GM12878 (cell line): Measurements from ENCODE around the gene UAP1. TPM values are rescaled to one million over a fixed set of nuclear protein-coding genes. Genes with fewer than 3 reads are reported as not detected.

Experiments used
- ATAC-seq: fragments of 200-7000 bp; cut with Tn5 transposase; 3 replicates; pipeline ENCODE4 v1.9.1; 2020; ENCODE audit warnings: mild to moderate bottlenecking, moderate library complexity
- BruUV-seq: library from RNA; stranded (reverse); fragments of 400-500 nt; replicated peaks from 2 replicates; lab custom pipeline; 2021; lab: Mats Ljungman, UMichigan
- CTCF ChIA-PET: fragments of 300-600 bp; sonication (Branson Sonifier 250); formaldehyde crosslinking; extraction: SDS; loops from one replicate; lab custom pipeline; 2021; ENCODE audit warnings: inconsistent platforms; lab: Yijun Ruan, JAX
- POLR2A ChIA-PET: fragments of 350-600 bp; formaldehyde crosslinking; extraction: SDS; loops from one replicate; lab custom pipeline; 2021; ENCODE audit warnings: inconsistent platforms; lab: Charles Lee
- RAD21 ChIA-PET: fragments of 300-600 bp; sonication (Branson Sonifier 250); formaldehyde crosslinking; loops from one replicate; lab custom pipeline; 2023; ENCODE audit warnings: antibody characterized with exemption; ENCODE audit not compliant: unreplicated experiment; lab: Charles Lee
- SMC1A ChIA-PET: fragments of 300-600 bp; sonication (Branson Sonifier 250); formaldehyde crosslinking; loops from one replicate; lab custom pipeline; 2023; ENCODE audit not compliant: unreplicated experiment, uncharacterized antibody; lab: Charles Lee
- DNase-seq: peaks from one replicate; pipeline ENCODE4 v3.0.0-alpha.2; 2011; ENCODE audit warnings: low read depth, low spot score
- FAIRE-seq: peaks from 3 replicates; lab custom pipeline; 2011; peaks lifted over from hg19 to GRCh38; lab: Jason Lieb, UNC
- H2AFZ ChIP-seq: 2 replicates; pipeline ENCODE4 v1.6.0; 2011; ENCODE audit warnings: low read depth, low read length, control low read depth; ENCODE audit not compliant: control insufficient read depth
- H3K27ac ChIP-seq: 2 replicates; pipeline ENCODE4 v1.5.1; 2011; ENCODE audit warnings: control low read depth; ENCODE audit not compliant: control insufficient read depth, insufficient read depth
- H3K27me3 ChIP-seq, 2 experiments: replicated peaks in 1 of 2; 2 replicates each; pipeline versions ENCODE4 v1.6.0 to v1.6.1; 2011; ENCODE audit warnings: low read length in 1 of 2; ENCODE audit not compliant: control insufficient read depth in 2 of 2, insufficient read depth in 2 of 2
- H3K36me3 ChIP-seq, 2 experiments: 2 replicates each; pipeline ENCODE4 v1.5.1; 2011; ENCODE audit warnings: low read length in 1 of 2; ENCODE audit not compliant: control insufficient read depth in 2 of 2, insufficient read depth in 2 of 2
- H3K4me1 ChIP-seq: 2 replicates; pipeline ENCODE4 v1.6.1; 2011; ENCODE audit warnings: mild to moderate bottlenecking, low read length, moderate library complexity, mixed read lengths; ENCODE audit not compliant: control insufficient read depth, insufficient read depth
- H3K4me2 ChIP-seq: 2 replicates; pipeline ENCODE4 v1.6.0; 2011; ENCODE audit warnings: control low read depth; ENCODE audit not compliant: control insufficient read depth, insufficient read depth
- H3K4me3 ChIP-seq: fragments of 200-600 bp; sonication (generic); 2 replicates; pipeline ENCODE4 v1.5.1; 2016
- H3K79me2 ChIP-seq: 2 replicates; pipeline ENCODE4 v1.6.0; 2011; ENCODE audit warnings: low read length; ENCODE audit not compliant: control insufficient read depth, insufficient read depth
- H3K9ac ChIP-seq: 2 replicates; pipeline ENCODE4 v1.8.0; 2011; ENCODE audit warnings: low read length, control low read depth, mixed read lengths; ENCODE audit not compliant: control insufficient read depth, insufficient read depth
- H3K9me3 ChIP-seq: replicated peaks from 3 replicates; pipeline ENCODE4 v1.5.1; 2011; ENCODE audit warnings: mild to moderate bottlenecking, low read length; ENCODE audit not compliant: control insufficient read depth, insufficient read depth
- H4K20me1 ChIP-seq: 2 replicates; pipeline ENCODE4 v1.6.0; 2011; ENCODE audit not compliant: control insufficient read depth, insufficient read depth
- CBX3 ChIP-seq: fragments of 200-600 bp; sonication (generic); IDR thresholded peaks from 2 replicates; pipeline ENCODE4 v1.6.1; 2016; ENCODE audit warnings: low read depth, borderline replicate concordance
- CUX1 ChIP-seq: IDR thresholded peaks from 2 replicates; pipeline ENCODE4 v1.6.1; 2012; ENCODE audit warnings: improper control_type of control experiment, low read depth, low read length; ENCODE audit not compliant: insufficient replicate concordance
- FOS ChIP-seq: IDR thresholded peaks from 3 replicates; pipeline ENCODE4 v1.6.1; 2011; ENCODE audit warnings: borderline replicate concordance; ENCODE audit not compliant: insufficient read length; ENCODE audit errors: extremely low read depth
- NFYA ChIP-seq: IDR thresholded peaks from 2 replicates; pipeline ENCODE4 v1.6.1; 2011; ENCODE audit warnings: low read depth, mild to moderate bottlenecking, low read length, improper control_type of control experiment, borderline replicate concordance
- RAD51 ChIP-seq: fragments of 450-650 bp; IDR thresholded peaks from 2 replicates; pipeline ENCODE4 v1.6.1; 2016; ENCODE audit warnings: moderate library complexity, mild to moderate bottlenecking, inconsistent platforms
- RB1 ChIP-seq: fragments of 450-650 bp; formaldehyde crosslinking; IDR thresholded peaks from 2 replicates; pipeline ENCODE4 v1.6.1; 2017; ENCODE audit warnings: mild to moderate bottlenecking, borderline replicate concordance
- RCOR1 ChIP-seq: conservative IDR thresholded peaks from 2 replicates; pipeline ENCODE4 v1.6.1; 2012; ENCODE audit warnings: low read depth, low read length, improper control_type of control experiment
- RFX5 ChIP-seq: IDR thresholded peaks from 2 replicates; pipeline ENCODE4 v1.6.1; 2011; ENCODE audit warnings: low read depth, low read length, improper control_type of control experiment
- SP1 ChIP-seq: IDR thresholded peaks from one replicate; pipeline ENCODE4 v1.6.1; 2011; ENCODE audit warnings: low read depth, low read length
- TCF12 ChIP-seq: IDR thresholded peaks from 2 replicates; pipeline ENCODE4 v1.6.1; 2011; ENCODE audit warnings: low read depth, mild to moderate bottlenecking, low read length
- in situ Hi-C: fragments of 300-500 bp; cut with MboI; formaldehyde crosslinking; loops from 9 replicates; pipeline ENCODE4 v1.14.3; 2018; ENCODE audit warnings: mixed read lengths
- intact Hi-C: fragments of 100-400 bp; cut with micrococcal nuclease; formaldehyde crosslinking; loops from one replicate; pipeline ENCODE4 v1.14.2; 2022; ENCODE audit not compliant: unreplicated experiment
- polyA plus RNA-seq, 11 experiments: library from polyadenylated mRNA; depleted of rRNA in 4 of 11; unstranded in 6 of 11; stranded (reverse) in 5 of 11; fragments of >200 nt; fragmentation: Nextera tagmentation in 4 of 11; fragmentation: Illumina TruSeq in 1 of 11; extraction: Ambion mirVana in 4 of 11; extraction: Trizol in 1 of 11; gene quantifications; 1 replicate in 1 of 11; 2 replicates in 10 of 11; pipeline versions ENCODE4 v1.2.1 to v1.2.3, GENCODE V29; 2011 to 2016; ENCODE audit warnings: inconsistent platforms in 2 of 11, missing spikeins in 2 of 11, low read depth in 1 of 11
- total RNA-seq, 4 experiments: library from RNA; depleted of rRNA in 3 of 4; stranded (reverse); fragments of >200 nt in 3 of 4; fragmentation: Illumina TruSeq in 1 of 4; extraction: Trizol in 1 of 4; gene quantifications; 2 replicates each; pipeline versions ENCODE4 v1.2.1 to v1.2.3, GENCODE V29; 2013 to 2021

UAP1 gene
- total and polyA plus RNA-seq, 10 of the 15 experiments (the other 5 are each of a cell fraction or from before 2014, with no cell fraction given): 19.2 to 43.0 (median 30.7) TPM

- Histone ChIP-seq H3K27ac (no peak overlapping the region), H4K20me1 (no peaks in the 10 kb centered on the region), H3K4me1 (no peaks in the 10 kb centered on the region), H2AFZ (no peak overlapping the region), H3K9ac (no peak overlapping the region), H3K4me2 (no peak overlapping the region), H3K4me3 (no peak overlapping the region), H3K79me2 (no peaks in the 10 kb centered on the region), H3K27me3 (no peaks in the 10 kb centered on the region), H3K36me3 (no peaks in the 10 kb centered on the region), H3K9me3 (peaks cover 6% of the 10 kb centered on the region; the same call in 2 of the 3 replicates)
- intact Hi-C loops: no loop called here
- no peak for FAIRE-seq
- RAD21 ChIA-PET: no interaction called here
- CTCF ChIA-PET: no interaction called here
- TF ChIP-seq RB1: no peak
- no peak for TF ChIP-seq RFX5
- no peak for TF ChIP-seq CBX3
- TF ChIP-seq TCF12: no peak
- TF ChIP-seq NFYA: no peak
- no peak for TF ChIP-seq RAD51
- no peak for TF ChIP-seq RCOR1
- TF ChIP-seq CUX1: no peak
- no peak for TF ChIP-seq FOS
- TF ChIP-seq SP1: no peak
- SMC1A ChIA-PET: no interaction called here
- ATAC-seq: no peak
- in situ Hi-C loops: loop anchor here (5.0 kb wide), 1 partner anchor 181 kb away; no protein-coding TSS in a partner anchor
- no TSS peak for BruUV-seq
- DNase-seq: no peak
- POLR2A ChIA-PET: no interaction called here
Measured at GRCh38 chr1:162621256-162621655, 59.7 kb downstream of the UAP1 start.
